ENCODE results near the gene TSPAN18.

TSPAN18 gene

DNA sequence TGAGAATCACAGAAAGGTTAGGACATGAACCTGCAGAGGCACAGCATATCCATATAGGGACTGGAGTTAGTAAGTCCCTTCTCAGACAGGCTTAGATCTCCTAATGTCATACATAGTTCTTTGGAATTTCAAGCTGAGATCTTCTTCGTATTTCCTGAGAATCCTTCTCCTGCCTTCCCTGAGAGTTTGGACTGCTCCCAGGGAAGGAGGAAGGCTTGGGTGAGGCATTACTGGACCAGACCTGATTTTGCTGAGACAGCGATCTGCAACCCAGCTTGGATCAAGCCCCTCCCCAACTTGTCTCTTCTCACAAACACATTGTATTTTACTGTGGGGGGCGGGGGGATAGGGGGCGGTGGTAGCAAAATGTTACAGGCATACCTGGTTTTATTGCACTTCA is 108.5 kb downstream of the TSPAN18 start:
- Histone ChIP-seq H3K27me3 (ENCODE audit: insufficient read depth, low read length, poor library complexity, severe bottlenecking) (no peaks in the 10 kb centered on the region), H2AFZ (ENCODE audit: low read length) (no peak overlapping the region), H3K4me2 (ENCODE audit: low read depth, low read length, poor library complexity, severe bottlenecking) (no peak overlapping the region), H3K9me3 (ENCODE audit: insufficient read depth, low read depth, low read length) (no peaks in the 10 kb centered on the region), H3K4me3 (ENCODE audit: low read length, poor library complexity, severe bottlenecking) (no peak overlapping the region), H3K9ac (ENCODE audit: low read depth, low read length, poor library complexity, severe bottlenecking) (no peak overlapping the region), H4K20me1 (ENCODE audit: insufficient read depth, low read length, poor library complexity, severe bottlenecking) (no peaks in the 10 kb centered on the region), H3K4me1 (ENCODE audit: insufficient read depth, low read length, poor library complexity, severe bottlenecking) (peaks cover 6% of the 10 kb centered on the region), H3K36me3 (ENCODE audit: insufficient read depth, low read length) (no peaks in the 10 kb centered on the region), H3F3A (ENCODE audit: low read depth) (no peaks in the 10 kb centered on the region), H3K79me2 (ENCODE audit: insufficient read depth, low read length) (no peaks in the 10 kb centered on the region), H3K9me2 (replicated peaks; ENCODE audit: low read depth, low read length) (no peaks in the 10 kb centered on the region)
- TF ChIP-seq EZH2phosphoT487 (IDR thresholded peaks at IDR 0.05; ENCODE audit: borderline replicate concordance): no peak

DNA sequence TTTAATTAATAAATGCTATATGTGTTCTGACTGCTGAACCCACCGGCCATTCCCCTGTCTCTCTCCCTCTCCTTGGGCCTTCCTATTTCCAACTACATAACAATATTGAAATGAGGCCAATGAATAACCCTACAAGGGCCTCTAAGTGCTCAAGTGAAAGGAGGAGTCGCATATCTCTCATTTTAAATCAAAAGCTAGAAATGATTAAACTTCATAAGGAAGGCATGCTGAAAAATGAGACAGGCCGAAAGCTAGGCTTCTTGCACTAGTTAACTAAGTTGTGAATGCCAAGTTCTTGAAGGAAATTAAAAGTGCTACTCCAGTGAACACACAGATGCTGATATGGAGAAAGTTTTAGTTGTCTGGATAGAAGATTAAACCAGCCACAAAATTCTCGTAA is 109.2 kb downstream of the TSPAN18 start:
- TF ChIP-seq, protein P1, sequence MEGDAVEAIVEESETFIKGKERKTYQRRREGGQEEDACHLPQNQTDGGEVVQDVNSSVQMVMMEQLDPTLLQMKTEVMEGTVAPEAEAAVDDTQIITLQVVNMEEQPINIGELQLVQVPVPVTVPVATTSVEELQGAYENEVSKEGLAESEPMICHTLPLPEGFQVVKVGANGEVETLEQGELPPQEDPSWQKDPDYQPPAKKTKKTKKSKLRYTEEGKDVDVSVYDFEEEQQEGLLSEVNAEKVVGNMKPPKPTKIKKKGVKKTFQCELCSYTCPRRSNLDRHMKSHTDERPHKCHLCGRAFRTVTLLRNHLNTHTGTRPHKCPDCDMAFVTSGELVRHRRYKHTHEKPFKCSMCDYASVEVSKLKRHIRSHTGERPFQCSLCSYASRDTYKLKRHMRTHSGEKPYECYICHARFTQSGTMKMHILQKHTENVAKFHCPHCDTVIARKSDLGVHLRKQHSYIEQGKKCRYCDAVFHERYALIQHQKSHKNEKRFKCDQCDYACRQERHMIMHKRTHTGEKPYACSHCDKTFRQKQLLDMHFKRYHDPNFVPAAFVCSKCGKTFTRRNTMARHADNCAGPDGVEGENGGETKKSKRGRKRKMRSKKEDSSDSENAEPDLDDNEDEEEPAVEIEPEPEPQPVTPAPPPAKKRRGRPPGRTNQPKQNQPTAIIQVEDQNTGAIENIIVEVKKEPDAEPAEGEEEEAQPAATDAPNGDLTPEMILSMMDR (conservative IDR thresholded peaks at IDR 0.05; ENCODE audit: low read length): no peak
- no peak for TF ChIP-seq EZH2phosphoT487 (IDR thresholded peaks at IDR 0.05; ENCODE audit: borderline replicate concordance)
- no peaks in the 10 kb centered on the region for H3K9me3 ChIP-seq (ENCODE audit: insufficient read depth, low read depth, low read length)
- H3K4me3 ChIP-seq (ENCODE audit: low read length, poor library complexity, severe bottlenecking): no peak overlapping the region
- H2AFZ ChIP-seq (ENCODE audit: low read length): no peak overlapping the region
- no peaks in the 10 kb centered on the region for H3K27me3 ChIP-seq (ENCODE audit: insufficient read depth, low read length, poor library complexity, severe bottlenecking)
- no peaks in the 10 kb centered on the region for H3K36me3 ChIP-seq (ENCODE audit: insufficient read depth, low read length)
- peaks cover 5% of the 10 kb centered on the region for H3K4me1 ChIP-seq (ENCODE audit: insufficient read depth, low read length, poor library complexity, severe bottlenecking)
- no peaks in the 10 kb centered on the region for H4K20me1 ChIP-seq (ENCODE audit: insufficient read depth, low read length, poor library complexity, severe bottlenecking)
- no peaks in the 10 kb centered on the region for H3K79me2 ChIP-seq (ENCODE audit: insufficient read depth, low read length)
- H3K9ac ChIP-seq (ENCODE audit: low read depth, low read length, poor library complexity, severe bottlenecking): no peak overlapping the region
- no peak overlapping the region for H3K4me2 ChIP-seq (ENCODE audit: low read depth, low read length, poor library complexity, severe bottlenecking)
- H3K9me2 ChIP-seq (replicated peaks; ENCODE audit: low read depth, low read length): no peaks in the 10 kb centered on the region
- no peaks in the 10 kb centered on the region for H3F3A ChIP-seq (ENCODE audit: low read depth)

DNA sequence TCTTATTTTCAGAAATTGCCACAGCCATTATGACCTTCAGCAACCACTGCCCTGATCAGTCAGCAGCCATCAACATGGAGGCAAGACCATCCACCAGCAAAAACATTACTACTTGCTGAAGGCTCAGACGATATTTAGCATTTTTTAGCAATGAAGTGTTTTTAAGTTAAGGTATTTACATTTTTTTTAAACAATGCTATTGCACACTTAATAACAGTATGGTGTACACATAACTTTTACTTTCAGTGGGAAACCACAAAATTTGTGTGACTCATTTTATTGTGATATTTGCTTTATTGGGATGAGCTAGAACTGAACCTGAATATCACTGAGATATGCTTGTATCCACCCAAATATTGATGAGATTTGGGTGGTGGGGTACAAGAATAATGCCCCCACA is 110.9 kb downstream of the TSPAN18 start:
- no peak overlapping the region for H3K9ac ChIP-seq (ENCODE audit: low read depth, low read length, poor library complexity, severe bottlenecking)
- H4K20me1 ChIP-seq (ENCODE audit: insufficient read depth, low read length, poor library complexity, severe bottlenecking): no peaks in the 10 kb centered on the region
- no peaks in the 10 kb centered on the region for H3K79me2 ChIP-seq (ENCODE audit: insufficient read depth, low read length)
- peaks cover 5% of the 10 kb centered on the region for H3K4me1 ChIP-seq (ENCODE audit: insufficient read depth, low read length, poor library complexity, severe bottlenecking)
- no peak overlapping the region for H2AFZ ChIP-seq (ENCODE audit: low read length)
- TF ChIP-seq, protein P1 (conservative IDR thresholded peaks at IDR 0.05; ENCODE audit: low read length): no peak
- no peak for TF ChIP-seq EZH2phosphoT487 (IDR thresholded peaks at IDR 0.05; ENCODE audit: borderline replicate concordance)
- no peaks in the 10 kb centered on the region for H3K9me3 ChIP-seq (ENCODE audit: insufficient read depth, low read depth, low read length)
- no peaks in the 10 kb centered on the region for H3K9me2 ChIP-seq (replicated peaks; ENCODE audit: low read depth, low read length)
- no peaks in the 10 kb centered on the region for H3K27me3 ChIP-seq (ENCODE audit: insufficient read depth, low read length, poor library complexity, severe bottlenecking)
- H3F3A ChIP-seq (ENCODE audit: low read depth): no peaks in the 10 kb centered on the region
- H3K4me2 ChIP-seq (ENCODE audit: low read depth, low read length, poor library complexity, severe bottlenecking): no peak overlapping the region
- no peaks in the 10 kb centered on the region for H3K36me3 ChIP-seq (ENCODE audit: insufficient read depth, low read length)
- H3K4me3 ChIP-seq (ENCODE audit: low read length, poor library complexity, severe bottlenecking): no peak overlapping the region

DNA sequence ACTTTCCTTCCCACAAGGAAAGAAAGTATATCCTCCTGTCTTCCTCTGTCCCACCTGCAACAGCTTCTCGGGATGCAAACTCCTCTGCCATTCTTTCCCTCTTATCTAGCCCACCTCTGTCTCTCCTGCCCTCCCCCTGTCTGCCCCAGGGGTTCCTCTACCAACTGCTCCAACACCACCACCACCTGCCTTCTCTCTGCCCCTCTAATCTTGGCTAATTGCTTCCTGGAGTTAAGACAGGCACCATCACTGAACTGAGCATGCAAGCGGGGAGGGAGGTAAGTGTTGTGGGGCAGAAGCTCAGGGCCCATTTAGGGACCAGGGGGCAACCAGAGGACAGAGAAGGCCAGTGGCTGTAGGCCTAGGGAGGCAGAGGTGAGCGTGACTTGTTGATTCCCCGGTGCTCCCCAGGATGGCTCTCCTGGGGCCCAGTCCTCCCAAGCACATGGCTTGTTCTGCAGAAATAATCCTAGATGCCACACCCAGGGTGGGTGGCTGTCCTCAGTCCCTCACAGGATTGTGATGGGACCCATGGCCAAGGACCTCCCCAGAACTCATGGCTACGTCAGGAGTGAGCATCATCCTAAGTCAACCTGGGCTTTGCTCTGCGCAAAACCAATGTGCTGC is 112.8 kb downstream of the TSPAN18 start:
- no peak overlapping the region for H3K4me3 ChIP-seq (ENCODE audit: low read length, poor library complexity, severe bottlenecking)
- H3K79me2 ChIP-seq (ENCODE audit: insufficient read depth, low read length): no peaks in the 10 kb centered on the region
- no peaks in the 10 kb centered on the region for H3K27me3 ChIP-seq (ENCODE audit: insufficient read depth, low read length, poor library complexity, severe bottlenecking)
- no peak overlapping the region for H3K4me2 ChIP-seq (ENCODE audit: low read depth, low read length, poor library complexity, severe bottlenecking)
- peaks cover 4% of the 10 kb centered on the region; the same call in 1 of the 2 replicates for H3K9me3 ChIP-seq (ENCODE audit: insufficient read depth, low read depth, low read length)
- TF ChIP-seq EZH2phosphoT487 (IDR thresholded peaks at IDR 0.05; ENCODE audit: borderline replicate concordance): no peak
- TF ChIP-seq, protein P1 (conservative IDR thresholded peaks at IDR 0.05; ENCODE audit: low read length): no peak
- no peaks in the 10 kb centered on the region for H3F3A ChIP-seq (ENCODE audit: low read depth)
- H3K36me3 ChIP-seq (ENCODE audit: insufficient read depth, low read length): no peaks in the 10 kb centered on the region
- H3K9ac ChIP-seq (ENCODE audit: low read depth, low read length, poor library complexity, severe bottlenecking): no peak overlapping the region
- no peaks in the 10 kb centered on the region for H3K9me2 ChIP-seq (replicated peaks; ENCODE audit: low read depth, low read length)
- H4K20me1 ChIP-seq (ENCODE audit: insufficient read depth, low read length, poor library complexity, severe bottlenecking): no peaks in the 10 kb centered on the region
- H2AFZ ChIP-seq (ENCODE audit: low read length): no peak overlapping the region
- H3K4me1 ChIP-seq (ENCODE audit: insufficient read depth, low read length, poor library complexity, severe bottlenecking): peaks cover 5% of the 10 kb centered on the region
